ENCODE results near the gene IGFLR1.

DNA sequence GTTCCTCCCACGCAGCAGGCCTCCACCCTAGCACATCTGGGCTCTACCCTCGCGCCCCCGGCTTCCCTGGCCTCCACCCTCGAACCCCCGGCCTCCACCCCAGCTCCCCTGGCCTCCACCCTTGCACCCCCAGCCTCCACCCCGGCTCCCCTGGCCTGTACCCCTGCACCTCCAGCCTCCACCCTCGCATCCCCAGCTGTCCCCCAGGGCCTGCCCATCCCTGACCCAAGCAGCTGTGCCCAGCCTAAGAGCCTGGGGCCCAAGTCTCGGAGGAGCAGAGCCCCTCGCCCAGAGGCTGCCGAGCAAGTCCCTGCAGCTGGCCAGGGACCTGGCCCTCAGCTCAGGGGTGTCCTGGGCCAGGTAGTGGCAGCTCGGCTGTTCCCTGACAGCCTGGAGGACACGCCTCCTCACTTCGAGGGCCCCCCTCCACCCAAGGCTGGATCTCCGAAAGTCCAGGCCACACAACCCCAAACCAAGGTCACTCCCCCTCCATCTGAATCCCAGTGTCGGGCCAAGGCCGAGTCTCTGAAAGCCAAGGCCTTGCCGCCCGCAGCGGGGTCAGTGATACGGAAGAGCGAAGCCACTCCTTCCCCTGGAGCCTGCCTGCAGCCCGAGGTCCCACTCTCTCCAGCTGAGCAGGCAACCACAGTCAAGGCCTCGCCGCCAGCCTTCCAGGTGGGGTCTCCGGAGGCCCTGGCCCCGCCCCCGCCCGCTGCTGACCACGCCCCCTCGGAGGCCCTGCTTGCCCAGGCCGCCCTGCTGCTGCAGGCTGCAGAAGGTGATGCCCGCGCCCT lies 25.2 kb upstream of the IGFLR1 start:
- TF ChIP-seq CTCF (IDR thresholded peaks at IDR 0.05) = no peak
- no peak for TF ChIP-seq NFE2L1 (CRISPR knock-in tag; IDR thresholded peaks at IDR 0.05)
- TF ChIP-seq FOXJ3 (CRISPR knock-in tag; IDR thresholded peaks at IDR 0.05; ENCODE audit: borderline replicate concordance) = no peak
- TF ChIP-seq SP1 (CRISPR knock-in tag; conservative IDR thresholded peaks at IDR 0.05) = peak; percentile 58; the same call in 1 of the 2 replicates
- no peak for TF ChIP-seq TCF7 (CRISPR knock-in tag; IDR thresholded peaks at IDR 0.05; ENCODE audit: low read depth)
